Adrenal gland (tissue), 5 donors: ENCODE measurements around the gene NPBWR2.

Experiments used
- CTCF ChIP-seq, 6 experiments: fragments of 450-650 bp in 4 of 6; fragments of 200-600 bp in 2 of 6; sonication (generic) in 1 of 6; IDR thresholded peaks; 1 replicate in 5 of 6; 2 replicates in 1 of 6; pipeline versions ENCODE4 v1.5.1 to v1.8.0; 2016 to 2021; ENCODE audit warnings: antibody characterized with exemption in 6 of 6, mild to moderate bottlenecking in 2 of 6, moderate library complexity in 1 of 6
- POLR2A ChIP-seq, 2 donors: fragments of 450-650 bp; IDR thresholded peaks; one replicate each; pipeline ENCODE4 v1.6.1; 2017; ENCODE audit warnings: antibody characterized with exemption in 2 of 2, mild to moderate bottlenecking in 2 of 2, moderate library complexity in 1 of 2
- donor health status: DM: no; HTN: no; CAD: no.

GRCh38 chr20:64150756-64151632 lies 43.6 kb upstream of the NPBWR2 start:
- TF ChIP-seq CTCF (IDR thresholded peaks at IDR 0.05) (no peak), POLR2A (IDR thresholded peaks at IDR 0.05) (no peak)
